HEK293 (cell line): Measurements from ENCODE around the gene MECP2.
A peak's percentile ranks its signal among the peaks of the same experiment; 100 is the strongest.

Experiments used
- BCL11A ChIP-seq: fragments of 450-650 bp; formaldehyde crosslinking; IDR thresholded peaks from 2 replicates; pipeline ENCODE4 v1.5.1; 2016; ENCODE audit warnings: low read depth, missing biosample characterization, missing genetic modification characterization
- KLF8 ChIP-seq: fragments of 450-650 bp; formaldehyde crosslinking; IDR thresholded peaks from 2 replicates; pipeline ENCODE4 v1.5.1; 2016; ENCODE audit warnings: missing biosample characterization, missing genetic modification characterization
- REPIN1 ChIP-seq: fragments of 450-650 bp; formaldehyde crosslinking; IDR thresholded peaks from 2 replicates; pipeline ENCODE4 v1.5.1; 2017; ENCODE audit warnings: missing biosample characterization, missing genetic modification characterization, low read depth
- ZBTB21 ChIP-seq: fragments of 450-650 bp; formaldehyde crosslinking; IDR thresholded peaks from 2 replicates; pipeline ENCODE4 v1.5.1; 2017; ENCODE audit warnings: missing biosample characterization, missing genetic modification characterization
- ZNF133 ChIP-seq: fragments of 450-650 bp; formaldehyde crosslinking; IDR thresholded peaks from 2 replicates; pipeline ENCODE4 v1.5.1; 2016; ENCODE audit warnings: missing biosample characterization, missing genetic modification characterization
- ZNF202 ChIP-seq: fragments of 450-650 bp; formaldehyde crosslinking; IDR thresholded peaks from 2 replicates; pipeline ENCODE4 v1.5.1; 2016; ENCODE audit warnings: missing biosample characterization, missing genetic modification characterization, borderline replicate concordance
- ZNF211 ChIP-seq: fragments of 450-650 bp; formaldehyde crosslinking; IDR thresholded peaks from 2 replicates; pipeline ENCODE4 v1.5.1; 2016; ENCODE audit warnings: low read depth, missing biosample characterization, missing genetic modification characterization
- ZNF311 ChIP-seq: fragments of 450-650 bp; formaldehyde crosslinking; IDR thresholded peaks from 2 replicates; pipeline ENCODE4 v1.5.1; 2017; ENCODE audit warnings: missing biosample characterization, missing genetic modification characterization, borderline replicate concordance
- ZNF354C ChIP-seq: fragments of 450-650 bp; formaldehyde crosslinking; IDR thresholded peaks from 2 replicates; pipeline ENCODE4 v1.5.1; 2016; ENCODE audit warnings: missing biosample characterization, missing genetic modification characterization, low read depth, borderline replicate concordance
- ZNF555 ChIP-seq: fragments of 450-650 bp; formaldehyde crosslinking; conservative IDR thresholded peaks from 2 replicates; pipeline ENCODE4 v1.5.1; 2017; ENCODE audit warnings: missing biosample characterization, mild to moderate bottlenecking, missing genetic modification characterization, inconsistent platforms
- ZNF658 ChIP-seq: fragments of 450-650 bp; formaldehyde crosslinking; IDR thresholded peaks from 2 replicates; pipeline ENCODE4; 2016; ENCODE audit warnings: missing biosample characterization, missing genetic modification characterization
- ZNF837 ChIP-seq: fragments of 450-650 bp; formaldehyde crosslinking; IDR thresholded peaks from 2 replicates; pipeline ENCODE4 v1.5.1; 2016; ENCODE audit warnings: missing biosample characterization, missing genetic modification characterization
- TF ChIP-seq, protein P1 (sequence below): fragments of 450-650 bp; formaldehyde crosslinking; IDR thresholded peaks from 2 replicates; pipeline ENCODE4 v1.5.1; 2017; ENCODE audit warnings: missing biosample characterization, mild to moderate bottlenecking, missing genetic modification characterization, moderate library complexity
- TF ChIP-seq, protein P2 (sequence below): fragments of 450-650 bp; formaldehyde crosslinking; IDR thresholded peaks from 2 replicates; pipeline ENCODE4 v1.5.1; 2016; ENCODE audit warnings: missing biosample characterization, missing genetic modification characterization
- TF ChIP-seq, protein P3 (sequence below): fragments of 450-650 bp; formaldehyde crosslinking; IDR thresholded peaks from 2 replicates; pipeline ENCODE4 v1.5.1; 2016; ENCODE audit warnings: missing biosample characterization, missing genetic modification characterization
- TF ChIP-seq, protein P4 (sequence below): fragments of 450-650 bp; formaldehyde crosslinking; IDR thresholded peaks from 2 replicates; pipeline ENCODE4 v1.5.1; 2016; ENCODE audit warnings: missing biosample characterization, missing genetic modification characterization
- TF ChIP-seq, protein P5 (sequence below): fragments of 450-650 bp; formaldehyde crosslinking; IDR thresholded peaks from 2 replicates; pipeline ENCODE4 v1.5.1; 2016; ENCODE audit warnings: missing biosample characterization, missing genetic modification characterization

The MECP2 gene

DNA sequence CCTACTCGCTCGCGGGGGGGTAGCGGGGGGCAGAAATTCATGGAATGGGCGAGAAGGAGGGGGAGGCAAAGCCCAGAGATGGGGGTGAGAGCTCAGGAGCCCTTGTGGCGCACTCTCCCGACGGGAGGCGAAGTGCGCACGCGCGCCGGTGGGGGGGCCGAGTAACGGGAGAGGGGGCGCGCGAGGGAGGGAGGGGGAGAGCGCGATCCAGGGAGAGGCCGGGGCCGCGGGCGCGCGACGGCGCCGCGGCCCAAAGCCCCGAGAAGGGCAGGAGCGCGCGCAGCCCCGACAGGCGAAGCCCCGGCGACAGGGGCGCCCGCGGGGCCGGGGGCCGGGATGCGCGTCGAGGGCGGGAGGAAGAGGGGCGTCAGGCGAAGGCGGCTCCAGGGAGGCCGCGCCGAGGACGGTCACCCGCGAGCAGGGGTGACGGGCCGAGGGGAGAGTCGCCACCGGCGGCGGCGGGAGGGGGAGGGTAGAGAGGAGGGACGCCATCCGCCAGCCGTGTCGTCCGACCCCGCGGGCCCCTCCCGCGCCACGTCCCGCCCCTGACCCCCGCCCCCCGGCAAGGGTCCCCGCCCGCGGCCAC is 421 bp downstream of the MECP2 start (continued):
- TF ChIP-seq, protein P1, sequence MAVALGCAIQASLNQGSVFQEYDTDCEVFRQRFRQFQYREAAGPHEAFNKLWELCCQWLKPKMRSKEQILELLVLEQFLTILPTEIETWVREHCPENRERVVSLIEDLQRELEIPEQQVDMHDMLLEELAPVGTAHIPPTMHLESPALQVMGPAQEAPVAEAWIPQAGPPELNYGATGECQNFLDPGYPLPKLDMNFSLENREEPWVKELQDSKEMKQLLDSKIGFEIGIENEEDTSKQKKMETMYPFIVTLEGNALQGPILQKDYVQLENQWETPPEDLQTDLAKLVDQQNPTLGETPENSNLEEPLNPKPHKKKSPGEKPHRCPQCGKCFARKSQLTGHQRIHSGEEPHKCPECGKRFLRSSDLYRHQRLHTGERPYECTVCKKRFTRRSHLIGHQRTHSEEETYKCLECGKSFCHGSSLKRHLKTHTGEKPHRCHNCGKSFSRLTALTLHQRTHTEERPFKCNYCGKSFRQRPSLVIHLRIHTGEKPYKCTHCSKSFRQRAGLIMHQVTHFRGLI = no peak
- TF ChIP-seq ZNF202 (no peak), ZNF555 (no peak), REPIN1 (tag by site-specific recombination) (no peak), ZNF354C (no peak), ZNF211 (tag by site-specific recombination) (no peak), ZNF311 (tag by site-specific recombination) (no peak), ZBTB21 (tag by site-specific recombination) (no peak), ZNF837 (tag by site-specific recombination) (no peak), ZNF658 (tag by site-specific recombination) (no peak), KLF8 (tag by site-specific recombination) (no peak), BCL11A (no peak), ZNF133 (tag by site-specific recombination) (no peak)
- TF ChIP-seq, protein P2, sequence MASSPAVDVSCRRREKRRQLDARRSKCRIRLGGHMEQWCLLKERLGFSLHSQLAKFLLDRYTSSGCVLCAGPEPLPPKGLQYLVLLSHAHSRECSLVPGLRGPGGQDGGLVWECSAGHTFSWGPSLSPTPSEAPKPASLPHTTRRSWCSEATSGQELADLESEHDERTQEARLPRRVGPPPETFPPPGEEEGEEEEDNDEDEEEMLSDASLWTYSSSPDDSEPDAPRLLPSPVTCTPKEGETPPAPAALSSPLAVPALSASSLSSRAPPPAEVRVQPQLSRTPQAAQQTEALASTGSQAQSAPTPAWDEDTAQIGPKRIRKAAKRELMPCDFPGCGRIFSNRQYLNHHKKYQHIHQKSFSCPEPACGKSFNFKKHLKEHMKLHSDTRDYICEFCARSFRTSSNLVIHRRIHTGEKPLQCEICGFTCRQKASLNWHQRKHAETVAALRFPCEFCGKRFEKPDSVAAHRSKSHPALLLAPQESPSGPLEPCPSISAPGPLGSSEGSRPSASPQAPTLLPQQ (tag by site-specific recombination) = 0 out of 2 replicates have a peak, but pooled peaks have one; percentile 10
- TF ChIP-seq, protein P3, sequence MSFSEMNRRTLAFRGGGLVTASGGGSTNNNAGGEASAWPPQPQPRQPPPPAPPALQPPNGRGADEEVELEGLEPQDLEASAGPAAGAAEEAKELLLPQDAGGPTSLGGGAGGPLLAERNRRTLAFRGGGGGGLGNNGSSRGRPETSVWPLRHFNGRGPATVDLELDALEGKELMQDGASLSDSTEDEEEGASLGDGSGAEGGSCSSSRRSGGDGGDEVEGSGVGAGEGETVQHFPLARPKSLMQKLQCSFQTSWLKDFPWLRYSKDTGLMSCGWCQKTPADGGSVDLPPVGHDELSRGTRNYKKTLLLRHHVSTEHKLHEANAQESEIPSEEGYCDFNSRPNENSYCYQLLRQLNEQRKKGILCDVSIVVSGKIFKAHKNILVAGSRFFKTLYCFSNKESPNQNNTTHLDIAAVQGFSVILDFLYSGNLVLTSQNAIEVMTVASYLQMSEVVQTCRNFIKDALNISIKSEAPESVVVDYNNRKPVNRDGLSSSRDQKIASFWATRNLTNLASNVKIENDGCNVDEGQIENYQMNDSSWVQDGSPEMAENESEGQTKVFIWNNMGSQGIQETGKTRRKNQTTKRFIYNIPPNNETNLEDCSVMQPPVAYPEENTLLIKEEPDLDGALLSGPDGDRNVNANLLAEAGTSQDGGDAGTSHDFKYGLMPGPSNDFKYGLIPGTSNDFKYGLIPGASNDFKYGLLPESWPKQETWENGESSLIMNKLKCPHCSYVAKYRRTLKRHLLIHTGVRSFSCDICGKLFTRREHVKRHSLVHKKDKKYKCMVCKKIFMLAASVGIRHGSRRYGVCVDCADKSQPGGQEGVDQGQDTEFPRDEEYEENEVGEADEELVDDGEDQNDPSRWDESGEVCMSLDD = no peak
- TF ChIP-seq, protein P4, sequence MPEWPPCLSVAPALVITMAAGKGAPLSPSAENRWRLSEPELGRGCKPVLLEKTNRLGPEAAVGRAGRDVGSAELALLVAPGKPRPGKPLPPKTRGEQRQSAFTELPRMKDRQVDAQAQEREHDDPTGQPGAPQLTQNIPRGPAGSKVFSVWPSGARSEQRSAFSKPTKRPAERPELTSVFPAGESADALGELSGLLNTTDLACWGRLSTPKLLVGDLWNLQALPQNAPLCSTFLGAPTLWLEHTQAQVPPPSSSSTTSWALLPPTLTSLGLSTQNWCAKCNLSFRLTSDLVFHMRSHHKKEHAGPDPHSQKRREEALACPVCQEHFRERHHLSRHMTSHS (tag by site-specific recombination) = no peak
- TF ChIP-seq, protein P5, sequence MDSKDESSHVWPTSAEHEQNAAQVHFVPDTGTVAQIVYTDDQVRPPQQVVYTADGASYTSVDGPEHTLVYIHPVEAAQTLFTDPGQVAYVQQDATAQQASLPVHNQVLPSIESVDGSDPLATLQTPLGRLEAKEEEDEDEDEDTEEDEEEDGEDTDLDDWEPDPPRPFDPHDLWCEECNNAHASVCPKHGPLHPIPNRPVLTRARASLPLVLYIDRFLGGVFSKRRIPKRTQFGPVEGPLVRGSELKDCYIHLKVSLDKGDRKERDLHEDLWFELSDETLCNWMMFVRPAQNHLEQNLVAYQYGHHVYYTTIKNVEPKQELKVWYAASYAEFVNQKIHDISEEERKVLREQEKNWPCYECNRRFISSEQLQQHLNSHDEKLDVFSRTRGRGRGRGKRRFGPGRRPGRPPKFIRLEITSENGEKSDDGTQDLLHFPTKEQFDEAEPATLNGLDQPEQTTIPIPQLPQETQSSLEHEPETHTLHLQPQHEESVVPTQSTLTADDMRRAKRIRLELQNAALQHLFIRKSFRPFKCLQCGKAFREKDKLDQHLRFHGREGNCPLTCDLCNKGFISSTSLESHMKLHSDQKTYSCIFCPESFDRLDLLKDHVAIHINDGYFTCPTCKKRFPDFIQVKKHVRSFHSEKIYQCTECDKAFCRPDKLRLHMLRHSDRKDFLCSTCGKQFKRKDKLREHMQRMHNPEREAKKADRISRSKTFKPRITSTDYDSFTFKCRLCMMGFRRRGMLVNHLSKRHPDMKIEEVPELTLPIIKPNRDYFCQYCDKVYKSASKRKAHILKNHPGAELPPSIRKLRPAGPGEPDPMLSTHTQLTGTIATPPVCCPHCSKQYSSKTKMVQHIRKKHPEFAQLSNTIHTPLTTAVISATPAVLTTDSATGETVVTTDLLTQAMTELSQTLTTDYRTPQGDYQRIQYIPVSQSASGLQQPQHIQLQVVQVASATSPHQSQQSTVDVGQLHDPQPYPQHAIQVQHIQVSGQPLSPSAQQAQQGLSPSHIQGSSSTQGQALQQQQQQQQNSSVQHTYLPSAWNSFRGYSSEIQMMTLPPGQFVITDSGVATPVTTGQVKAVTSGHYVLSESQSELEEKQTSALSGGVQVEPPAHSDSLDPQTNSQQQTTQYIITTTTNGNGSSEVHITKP (tag by site-specific recombination) = 0 out of 2 replicates have a peak, but pooled peaks have one; percentile 49
